Measurements from ENCODE around the gene ALG2.
"Not testable (repeated sequence)": the region's sequence is repeated elsewhere in the genome, so short reads cannot be mapped to it uniquely, and the experiment has no call there.

ALG2 gene

GRCh38 chr9:99241106-99241505, 19.4 kb upstream of the ALG2 start:
- TF ChIP-seq ZNF384 (IDR thresholded peaks at IDR 0.05) (peak; percentile 40; the same call in 1 of the 2 replicates), HDGF (IDR thresholded peaks at IDR 0.05; ENCODE audit: borderline replicate concordance) (no peak), SUZ12 (IDR thresholded peaks at IDR 0.05) (no peak), SP1 (IDR thresholded peaks at IDR 0.05) (no peak)
- POLR2A ChIA-PET, result no interaction called here
- CTCF ChIA-PET, result interaction anchor here (1.0 kb wide), 1 partner anchor 8 kb away, joined by 3 read pairs; no protein-coding TSS in a partner anchor
- no peak for DNase-seq (ENCODE audit: extremely low spot score)

GRCh38 chr9:99239341-99240060, 17.8 kb upstream of the ALG2 start:
- CTCF ChIA-PET, result no interaction called here
- POLR2A ChIA-PET, result no interaction called here
- TF ChIP-seq TARDBP (IDR thresholded peaks at IDR 0.05) (no peak), ELF4 (IDR thresholded peaks at IDR 0.05) (no peak), PKNOX1 (IDR thresholded peaks at IDR 0.05) (no peak), SUZ12 (IDR thresholded peaks at IDR 0.05) (no peak), NFRKB (IDR thresholded peaks at IDR 0.05) (no peak), FOXA1 (IDR thresholded peaks at IDR 0.05) (no peak), SP1 (IDR thresholded peaks at IDR 0.05) (no peak), HDGF (IDR thresholded peaks at IDR 0.05; ENCODE audit: borderline replicate concordance) (no peak), FOXK2 (IDR thresholded peaks at IDR 0.05) (no peak), CTBP1 (IDR thresholded peaks at IDR 0.05; ENCODE audit: borderline replicate concordance) (no peak), ZNF384 (IDR thresholded peaks at IDR 0.05) (no peak), ARNT (IDR thresholded peaks at IDR 0.05) (no peak), BHLHE40 (IDR thresholded peaks at IDR 0.05; ENCODE audit: borderline replicate concordance) (no peak), FOXM1 (IDR thresholded peaks at IDR 0.05; ENCODE audit: borderline replicate concordance) (no peak)
- DNase-seq (ENCODE audit: extremely low spot score), result no peak

GRCh38 chr9:99238331-99238730, 16.6 kb upstream of the ALG2 start:
- DNase-seq (ENCODE audit: extremely low spot score), result no peak
- TF ChIP-seq ELF4 (IDR thresholded peaks at IDR 0.05), result no peak
- no peak for TF ChIP-seq ARNT (IDR thresholded peaks at IDR 0.05)
- TF ChIP-seq CTBP1 (IDR thresholded peaks at IDR 0.05; ENCODE audit: borderline replicate concordance), result no peak
- no peak for TF ChIP-seq FOXA1 (IDR thresholded peaks at IDR 0.05)
- no peak for TF ChIP-seq PKNOX1 (IDR thresholded peaks at IDR 0.05)
- no peak for TF ChIP-seq L3MBTL2 (conservative IDR thresholded peaks at IDR 0.05)
- no peak for TF ChIP-seq LEF1 (IDR thresholded peaks at IDR 0.05; ENCODE audit: borderline replicate concordance)
- no peak for TF ChIP-seq FOXM1 (IDR thresholded peaks at IDR 0.05; ENCODE audit: borderline replicate concordance)
- no peak for TF ChIP-seq SP1 (IDR thresholded peaks at IDR 0.05)
- TF ChIP-seq NFRKB (IDR thresholded peaks at IDR 0.05), result no peak
- TF ChIP-seq ZNF384 (IDR thresholded peaks at IDR 0.05), result no peak
- TF ChIP-seq TARDBP (IDR thresholded peaks at IDR 0.05), result no peak
- TF ChIP-seq BHLHE40 (IDR thresholded peaks at IDR 0.05; ENCODE audit: borderline replicate concordance), result no peak
- no peak for TF ChIP-seq SUZ12 (IDR thresholded peaks at IDR 0.05)
- no peak for TF ChIP-seq HDGF (IDR thresholded peaks at IDR 0.05; ENCODE audit: borderline replicate concordance)
- no peak for TF ChIP-seq FOXK2 (IDR thresholded peaks at IDR 0.05)
- CTCF ChIA-PET, result no interaction called here
- POLR2A ChIA-PET, result no interaction called here

DNA sequence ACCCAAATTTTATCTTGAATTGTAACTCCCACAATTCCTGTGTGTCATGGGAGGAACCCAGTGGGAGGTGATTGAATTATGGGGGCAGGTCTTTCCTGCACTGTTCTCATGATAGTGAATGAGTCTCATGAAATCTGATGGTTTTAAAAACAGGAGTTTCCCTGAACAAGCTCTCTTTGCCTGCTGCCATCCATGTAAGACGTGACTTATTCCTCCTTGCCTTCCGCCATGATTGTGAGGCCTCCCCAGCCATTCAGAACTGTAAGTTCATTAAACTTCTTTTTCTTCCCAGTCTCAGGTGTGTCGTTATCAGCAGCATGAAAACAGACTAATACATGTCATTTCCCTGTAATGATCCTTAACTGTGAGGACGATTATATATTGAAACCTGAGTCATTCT, 16.1 kb upstream of the ALG2 start:
- CTCF ChIA-PET; POLR2A ChIA-PET; DNase-seq (ENCODE audit: extremely low spot score): not testable (repeated sequence)

- ChIA-PET CTCF (no interaction called here), POLR2A (no interaction called here)
- no peak for TF ChIP-seq SUZ12 (IDR thresholded peaks at IDR 0.05)
- no peak for TF ChIP-seq FOXM1 (IDR thresholded peaks at IDR 0.05; ENCODE audit: borderline replicate concordance)
- TF ChIP-seq NFRKB (IDR thresholded peaks at IDR 0.05), result no peak
- no peak for TF ChIP-seq PKNOX1 (IDR thresholded peaks at IDR 0.05)
- no peak for TF ChIP-seq TARDBP (IDR thresholded peaks at IDR 0.05)
- no peak for TF ChIP-seq FOXA1 (IDR thresholded peaks at IDR 0.05)
- DNase-seq (ENCODE audit: extremely low spot score), result no peak
Measured at GRCh38 chr9:99237356-99237755, 15.6 kb upstream of the ALG2 start.

- TF ChIP-seq PKNOX1 (IDR thresholded peaks at IDR 0.05) (no peak), ZNF384 (IDR thresholded peaks at IDR 0.05) (no peak), HDGF (IDR thresholded peaks at IDR 0.05; ENCODE audit: borderline replicate concordance) (no peak), NFRKB (IDR thresholded peaks at IDR 0.05) (no peak), L3MBTL2 (conservative IDR thresholded peaks at IDR 0.05) (no peak), FOXM1 (IDR thresholded peaks at IDR 0.05; ENCODE audit: borderline replicate concordance) (no peak), BHLHE40 (IDR thresholded peaks at IDR 0.05; ENCODE audit: borderline replicate concordance) (no peak), TARDBP (IDR thresholded peaks at IDR 0.05) (no peak), ELF4 (IDR thresholded peaks at IDR 0.05) (no peak), FOXK2 (IDR thresholded peaks at IDR 0.05) (no peak), CTBP1 (IDR thresholded peaks at IDR 0.05; ENCODE audit: borderline replicate concordance) (no peak), SUZ12 (IDR thresholded peaks at IDR 0.05) (no peak), FOXA1 (IDR thresholded peaks at IDR 0.05) (no peak), SP1 (IDR thresholded peaks at IDR 0.05) (no peak), LEF1 (IDR thresholded peaks at IDR 0.05; ENCODE audit: borderline replicate concordance) (no peak), ARNT (IDR thresholded peaks at IDR 0.05) (no peak)
- ChIA-PET POLR2A (interaction anchor here (0.7 kb wide), 1 partner anchor 14 kb away, joined by 3 read pairs; the partner anchor contains the start of genes ALG2 and SEC61B), CTCF (no interaction called here)
- DNase-seq (ENCODE audit: extremely low spot score), result no peak
Measured at GRCh38 chr9:99235926-99236634, 14.3 kb upstream of the ALG2 start.
